Transverse colon (tissue), 4 donors: ENCODE results near the gene CPT1A.

Experiments
- POLR2AphosphoS5 ChIP-seq, 3 donors: sonication (generic); formaldehyde crosslinking; IDR thresholded peaks; one replicate each; pipeline ENCODE4 v1.6.1; 2016; ENCODE audit warnings: antibody characterized with exemption in 3 of 3
- TF ChIP-seq, protein P1 (sequence below), 5 experiments: fragments of 200-600 bp in 3 of 5; fragments of 450-650 bp in 2 of 5; sonication (generic) in 3 of 5; IDR thresholded peaks; 1 replicate in 2 of 5; 2 replicates in 3 of 5; pipeline ENCODE4 v1.5.1; 2016 to 2017; ENCODE audit warnings: antibody characterized with exemption in 5 of 5, inconsistent platforms in 3 of 5, mild to moderate bottlenecking in 2 of 5, moderate library complexity in 1 of 5

DNA sequence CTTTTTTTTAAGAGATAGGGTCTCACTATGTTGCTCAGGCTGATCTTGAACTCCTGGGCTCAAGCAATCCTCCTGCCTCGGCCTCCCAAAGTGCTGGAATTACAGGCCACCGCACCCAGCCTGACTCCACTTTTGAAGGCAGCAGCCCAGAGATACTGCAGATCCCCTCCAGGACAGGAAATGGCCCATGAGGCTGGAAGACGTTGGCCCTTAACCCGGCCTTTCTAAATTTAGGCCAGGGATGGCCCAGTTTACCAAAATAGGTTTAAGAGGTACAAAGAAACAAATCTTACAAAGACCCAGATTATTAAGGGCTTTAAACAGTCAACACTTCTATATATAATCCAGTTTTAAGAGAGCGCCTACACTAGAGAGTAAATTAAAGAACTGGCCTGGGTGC lies 32.2 kb downstream of the CPT1A start:
- no peak for TF ChIP-seq POLR2AphosphoS5 (IDR thresholded peaks at IDR 0.05)
- TF ChIP-seq, protein P1, sequence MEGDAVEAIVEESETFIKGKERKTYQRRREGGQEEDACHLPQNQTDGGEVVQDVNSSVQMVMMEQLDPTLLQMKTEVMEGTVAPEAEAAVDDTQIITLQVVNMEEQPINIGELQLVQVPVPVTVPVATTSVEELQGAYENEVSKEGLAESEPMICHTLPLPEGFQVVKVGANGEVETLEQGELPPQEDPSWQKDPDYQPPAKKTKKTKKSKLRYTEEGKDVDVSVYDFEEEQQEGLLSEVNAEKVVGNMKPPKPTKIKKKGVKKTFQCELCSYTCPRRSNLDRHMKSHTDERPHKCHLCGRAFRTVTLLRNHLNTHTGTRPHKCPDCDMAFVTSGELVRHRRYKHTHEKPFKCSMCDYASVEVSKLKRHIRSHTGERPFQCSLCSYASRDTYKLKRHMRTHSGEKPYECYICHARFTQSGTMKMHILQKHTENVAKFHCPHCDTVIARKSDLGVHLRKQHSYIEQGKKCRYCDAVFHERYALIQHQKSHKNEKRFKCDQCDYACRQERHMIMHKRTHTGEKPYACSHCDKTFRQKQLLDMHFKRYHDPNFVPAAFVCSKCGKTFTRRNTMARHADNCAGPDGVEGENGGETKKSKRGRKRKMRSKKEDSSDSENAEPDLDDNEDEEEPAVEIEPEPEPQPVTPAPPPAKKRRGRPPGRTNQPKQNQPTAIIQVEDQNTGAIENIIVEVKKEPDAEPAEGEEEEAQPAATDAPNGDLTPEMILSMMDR (IDR thresholded peaks at IDR 0.05), result no peak
